T-cell (primary cell): Measurements from ENCODE around the gene QARS1. TPM values are rescaled to one million over a fixed set of nuclear protein-coding genes. Genes with fewer than 3 reads are reported as not detected.

Source experiments
- ATAC-seq, 4 experiments: fragments of 200-7000 bp in 3 of 4; fragments of 150-1000 bp in 1 of 4; cut with Tn5 transposase; replicated peaks in 1 of 4; 1 replicate in 3 of 4; 2 replicates in 1 of 4; pipeline ENCODE4 v1.10.0; 2021; ENCODE audit warnings: moderate library complexity in 3 of 4, mild to moderate bottlenecking in 2 of 4, moderate number of reproducible peaks in 1 of 4
- CTCF ChIA-PET, 2 donors: fragments of 300-600 bp; sonication (Branson Sonifier 250); formaldehyde crosslinking; loops; one replicate each; lab custom pipeline; 2022; ENCODE audit warnings: antibody characterized with exemption in 2 of 2; lab: Charles Lee
- POLR2A ChIA-PET, 2 donors: fragments of 300-600 bp; sonication (Branson Sonifier 250); formaldehyde crosslinking; loops; one replicate each; lab custom pipeline; 2022; ENCODE audit warnings: antibody characterized with exemption in 2 of 2; lab: Charles Lee
- DNase-seq, 35 experiments: peaks; one replicate each; pipeline versions ENCODE4 v3.0.0 to v3.0.0-alpha.2; 2013 to 2023
- H3K27ac ChIP-seq: one replicate; pipeline ENCODE4 v1.5.1; 2013; ENCODE audit warnings: low read length
- H3K27me3 ChIP-seq, 2 experiments: replicated peaks in 1 of 2; 1 replicate in 1 of 2; 2 replicates in 1 of 2; pipeline versions ENCODE4 v1.6.1 to v1.7.0; 2013; ENCODE audit warnings: low read length in 1 of 2, mixed read lengths in 1 of 2; ENCODE audit not compliant: control insufficient read depth in 2 of 2, insufficient read depth in 2 of 2; ENCODE audit errors: extremely low read depth in 1 of 2
- H3K36me3 ChIP-seq, 2 donors: 1 replicate in 1 of 2; 2 replicates in 1 of 2; pipeline versions ENCODE4 v1.6.1 to v1.7.0; 2013; ENCODE audit warnings: low read length in 1 of 2; ENCODE audit not compliant: control insufficient read depth in 2 of 2, insufficient read depth in 1 of 2; ENCODE audit errors: extremely low read depth in 1 of 2
- H3K4me1 ChIP-seq, 2 experiments: 1 replicate in 1 of 2; 2 replicates in 1 of 2; pipeline versions ENCODE4 v1.6.1 to v1.7.0; 2013; ENCODE audit warnings: low read length in 2 of 2, mixed read lengths in 1 of 2; ENCODE audit not compliant: insufficient read depth in 2 of 2, control insufficient read depth in 1 of 2; ENCODE audit errors: extremely low read depth in 1 of 2
- H3K4me3 ChIP-seq, 2 donors: 1 replicate in 1 of 2; 2 replicates in 1 of 2; pipeline versions ENCODE4 v1.5.1 to v1.7.0; 2013; ENCODE audit warnings: mild to moderate bottlenecking in 2 of 2, low read length in 1 of 2, moderate library complexity in 1 of 2; ENCODE audit not compliant: control insufficient read depth in 1 of 2; ENCODE audit errors: extremely low read depth in 1 of 2
- H3K9me3 ChIP-seq: 2 replicates; pipeline ENCODE4 v1.7.0; 2013
- H3K27ac Mint-ChIP-seq, 2 donors: one replicate each; pipeline ENCODE4 v1.8.0; 2020 to 2021; ENCODE audit warnings: mild to moderate bottlenecking in 2 of 2, mixed read lengths in 2 of 2
- H3K27me3 Mint-ChIP-seq, 2 donors: one replicate each; pipeline ENCODE4 v1.8.0; 2021 to 2022; ENCODE audit warnings: mixed read lengths in 2 of 2
- H3K36me3 Mint-ChIP-seq: one replicate; pipeline ENCODE4 v1.8.0; 2021; ENCODE audit warnings: mixed read lengths
- H3K4me1 Mint-ChIP-seq, 3 donors: one replicate each; pipeline ENCODE4 v1.8.0; 2020 to 2022; ENCODE audit warnings: mixed read lengths in 3 of 3, mild to moderate bottlenecking in 1 of 3
- H3K4me3 Mint-ChIP-seq, 3 donors: one replicate each; pipeline ENCODE4 v1.8.0; 2020 to 2022; ENCODE audit warnings: mild to moderate bottlenecking in 3 of 3, mixed read lengths in 3 of 3, moderate library complexity in 3 of 3
- H3K9me3 Mint-ChIP-seq, 3 donors: one replicate each; pipeline ENCODE4 v1.8.0; 2020 to 2022; ENCODE audit warnings: mixed read lengths in 3 of 3
- WGBS: methylation state at CpG from one replicate; pipeline ENCODE4 v1.1.5; 2013; ENCODE audit warnings: missing lambda C conversion rate; ENCODE audit not compliant: insufficient coverage; 5-methylcytosine and 5-hydroxymethylcytosine counted together
- total RNA-seq, 35 experiments: library from RNA in 6 of 35; stranded (reverse) in 6 of 35; fragments of 120-200 nt in 1 of 35; gene quantifications; one replicate each; pipeline versions ENCODE4 v1.2.1 to v1.2.4 and lab custom pipeline; 2013 to 2026

QARS1 gene
- total RNA-seq, 5 donors from 2014 or later (not counting 1 experiment from before 2014, with no cell fraction given): 215 to 261 (median 245) TPM

DNA sequence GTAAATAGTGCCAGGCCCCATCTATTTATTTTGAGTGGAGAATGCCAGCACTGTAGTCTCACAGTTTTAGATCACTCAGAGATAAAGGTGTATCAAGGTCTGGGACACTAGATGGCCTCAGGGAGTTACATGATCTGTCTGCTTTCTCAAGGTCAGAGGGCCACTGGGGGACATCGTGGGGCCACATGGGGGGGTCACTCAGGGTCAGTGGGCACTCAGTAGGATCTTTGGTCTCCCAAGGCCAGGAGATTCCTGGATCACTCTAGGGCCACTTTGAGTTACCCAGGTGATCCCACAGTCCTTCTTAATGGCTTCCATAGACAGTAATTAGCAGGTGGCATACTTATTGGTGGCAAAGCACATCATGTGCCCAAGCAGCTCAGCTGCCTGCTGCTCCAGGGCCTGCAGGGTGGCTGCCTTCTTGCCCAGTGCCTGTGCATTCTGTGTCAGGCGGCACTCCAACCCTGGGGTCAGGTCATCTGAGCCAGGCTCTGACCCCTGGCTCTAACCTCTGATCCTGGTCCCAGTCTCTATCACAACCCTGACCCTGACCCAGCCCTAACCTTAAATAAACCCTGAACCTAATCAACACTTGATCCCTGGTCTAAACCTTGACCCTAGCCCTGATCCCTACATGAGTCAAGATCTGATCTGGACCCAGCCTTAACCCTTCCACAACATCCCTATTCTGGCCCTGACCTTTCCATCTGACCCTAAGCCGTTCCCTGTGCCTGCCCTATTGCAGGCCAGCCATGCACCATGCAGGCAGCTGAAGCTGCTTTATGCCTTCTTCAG is 30.1 kb upstream of the QARS1 start:
- CTCF ChIA-PET: no interaction called here
- peaks cover 0 to 4% (median 2%) of the 10 kb centered on the region in 3 donors for H3K4me1 Mint-ChIP-seq
- POLR2A ChIA-PET: no interaction called here
- H3K4me3 ChIP-seq: no peak overlapping the region
- H3K27ac Mint-ChIP-seq: no peak overlapping the region
- no peaks in the 10 kb centered on the region for H3K36me3 Mint-ChIP-seq
- no peak overlapping the region for H3K27ac ChIP-seq
- no peak for DNase-seq
- WGBS: 65% methylated on average over 3 of the region's 3 CpGs
- no peak overlapping the region for H3K4me3 Mint-ChIP-seq
- H3K27me3 ChIP-seq: peaks cover 0 to 60% of the 10 kb centered on the region in 2 experiments
- H3K9me3 Mint-ChIP-seq: no peaks in the 10 kb centered on the region
- peaks cover 8 to 40% of the 10 kb centered on the region in 2 donors for H3K27me3 Mint-ChIP-seq
- H3K9me3 ChIP-seq: no peaks in the 10 kb centered on the region
- no peak for ATAC-seq
- H3K36me3 ChIP-seq: no peaks in the 10 kb centered on the region
- H3K4me1 ChIP-seq: peaks cover 0 to 6% of the 10 kb centered on the region in 2 experiments

DNA sequence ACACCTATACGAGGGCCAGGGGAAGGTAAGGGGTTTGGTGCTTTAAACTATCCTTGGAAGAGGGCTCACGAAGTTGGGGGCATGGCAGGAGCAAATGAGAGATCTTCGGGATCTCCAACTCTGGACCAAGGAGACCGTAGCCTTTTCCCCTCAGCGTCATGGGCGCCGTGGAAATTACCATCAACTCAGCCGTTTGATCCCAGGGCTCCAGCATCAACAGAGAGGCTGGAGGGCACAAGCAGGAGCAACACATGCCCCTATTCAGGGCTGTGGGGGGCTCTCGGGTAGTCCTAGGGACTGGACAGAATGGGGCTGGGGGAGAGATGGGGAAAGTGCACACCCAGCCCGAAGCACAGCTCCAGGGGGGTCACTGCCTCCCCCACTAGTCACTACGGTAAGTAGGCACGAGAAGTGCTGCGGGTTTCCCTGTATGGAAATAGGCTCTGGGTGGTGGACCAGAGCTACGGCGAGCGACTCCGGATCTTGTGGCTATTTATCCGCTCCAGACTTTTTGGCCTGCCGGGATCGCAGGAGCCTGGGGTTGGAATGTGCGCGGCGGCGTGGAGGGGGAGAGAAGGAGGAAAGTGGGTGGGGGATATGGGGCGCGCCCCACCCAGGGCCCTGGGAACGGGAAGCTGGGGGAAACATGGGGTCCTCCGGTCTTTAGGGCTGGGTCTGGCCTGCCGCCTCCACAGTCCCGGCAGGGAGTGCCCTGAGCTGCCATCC is 28.8 kb upstream of the QARS1 start:
- Mint-ChIP-seq H3K27ac (peak overlapping the region in 1 of 2 donors; percentile 23), H3K36me3 (no peaks in the 10 kb centered on the region), H3K4me1 (peaks cover 0 to 4% (median 2%) of the 10 kb centered on the region in 3 donors), H3K27me3 (peaks cover 8 to 40% of the 10 kb centered on the region in 2 donors), H3K9me3 (no peaks in the 10 kb centered on the region), H3K4me3 (peak overlapping the region in 1 of 3 donors; percentile 44)
- Histone ChIP-seq H3K4me1 (peaks cover 0 to 6% of the 10 kb centered on the region in 2 experiments), H3K9me3 (no peaks in the 10 kb centered on the region), H3K36me3 (no peaks in the 10 kb centered on the region), H3K4me3 (no peak overlapping the region), H3K27me3 (peaks cover 0 to 57% of the 10 kb centered on the region in 2 experiments), H3K27ac (no peak overlapping the region)
- CTCF ChIA-PET: interaction anchor here in 1 of 2 donors (0.6 kb wide), 1 partner anchor 39 kb away, joined by 3 read pairs; no protein-coding TSS in a partner anchor
- POLR2A ChIA-PET: no interaction called here
- DNase-seq: no peak
- WGBS: 17% methylated on average over 23 of the region's 30 CpGs
- ATAC-seq: no peak

GRCh38 chr3:49132437-49133225 is 28.1 kb upstream of the QARS1 start, which contains the start of gene LAMB2:
Gene LAMB2, minus strand, starts transcription at chr3:49133050. Its CDS starts 183 bp downstream, at chr3:49132867.
- H3K4me3 Mint-ChIP-seq: peak within 1 kb of the TSS in 1 of 3 donors; percentile 44
- peaks cover 0 to 4% (median 2%) of the 10 kb centered on the region in 3 donors for H3K4me1 Mint-ChIP-seq
- H3K36me3 ChIP-seq: no peaks in the 10 kb centered on the region
- ATAC-seq: peak in 1 of 4 experiments; percentile 53
- POLR2A ChIA-PET: no interaction called here
- H3K27ac Mint-ChIP-seq: peak within 1 kb of the TSS in 1 of 2 donors; percentile 23
- H3K36me3 Mint-ChIP-seq: no peaks in the 10 kb centered on the region
- no peak within 1 kb of the TSS for H3K27ac ChIP-seq
- no peaks in the 10 kb centered on the region for H3K9me3 ChIP-seq
- peaks cover 0 to 6% of the 10 kb centered on the region in 2 experiments for H3K4me1 ChIP-seq
- CTCF ChIA-PET: interaction anchor here (0.6 to 1.0 kb wide), 2 partner anchors 38 to 145 kb away, joined by 3 read pairs; no protein-coding TSS in a partner anchor
- H3K27me3 Mint-ChIP-seq: peaks cover 6 to 38% of the 10 kb centered on the region in 2 donors
- no peak within 1 kb of the TSS for H3K4me3 ChIP-seq
- peaks cover 0 to 50% of the 10 kb centered on the region in 2 experiments for H3K27me3 ChIP-seq
- no peaks in the 10 kb centered on the region for H3K9me3 Mint-ChIP-seq
- WGBS: 72% methylated on average over 16 of the region's 28 CpGs
- DNase-seq: peak in 1 of 35 experiments; percentile 6

- Mint-ChIP-seq H3K9me3 (no peaks in the 10 kb centered on the region), H3K4me1 (peaks cover 0 to 4% (median 2%) of the 10 kb centered on the region in 3 donors), H3K27ac (no peak overlapping the region), H3K36me3 (no peaks in the 10 kb centered on the region), H3K4me3 (no peak overlapping the region), H3K27me3 (peaks cover 4 to 35% of the 10 kb centered on the region in 2 donors)
- DNase-seq (no peak), ATAC-seq (no peak)
- H3K4me3 ChIP-seq: no peak overlapping the region
- CTCF ChIA-PET: interaction anchor here in 1 of 2 donors (1.0 kb wide), 1 partner anchor 144 kb away, joined by 3 read pairs; no protein-coding TSS in a partner anchor
- H3K4me1 ChIP-seq: peaks cover 0 to 6% of the 10 kb centered on the region in 2 experiments
- H3K27ac ChIP-seq: no peak overlapping the region
- POLR2A ChIA-PET: no interaction called here
- no peaks in the 10 kb centered on the region for H3K9me3 ChIP-seq
- 96% methylated on average over 5 of the region's 9 CpGs for WGBS
- peaks cover 0 to 46% of the 10 kb centered on the region in 2 experiments for H3K27me3 ChIP-seq
- H3K36me3 ChIP-seq: no peaks in the 10 kb centered on the region
Measured at GRCh38 chr3:49132073-49132436, 27.5 kb upstream of the QARS1 start.

DNA sequence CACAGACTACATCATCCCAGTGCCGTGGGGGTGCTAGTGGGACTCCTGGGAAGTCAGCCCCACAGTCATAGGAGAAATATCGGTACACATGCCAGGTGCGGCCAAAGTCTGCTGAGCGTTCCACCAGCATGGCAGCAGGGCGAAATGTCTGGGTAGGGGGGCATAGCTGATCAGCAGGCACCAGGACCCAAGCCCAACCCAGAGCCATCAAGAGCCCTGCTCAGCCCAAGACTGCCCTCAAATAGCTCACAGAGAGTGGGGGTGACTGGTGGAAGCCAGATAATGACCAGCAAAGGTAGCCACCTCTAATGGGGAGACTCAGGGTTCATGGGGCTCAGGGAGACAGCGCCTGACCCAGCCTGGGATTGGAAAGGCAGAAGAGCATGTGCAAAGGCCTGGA is 27.0 kb upstream of the QARS1 start:
- no peak overlapping the region for H3K27ac ChIP-seq
- WGBS: 92% methylated on average over 1 of the region's 6 CpGs
- H3K4me3 ChIP-seq: no peak overlapping the region
- DNase-seq: no peak
- no peaks in the 10 kb centered on the region for H3K36me3 ChIP-seq
- Mint-ChIP-seq H3K27ac (no peak overlapping the region), H3K4me1 (peaks cover 0 to 4% (median 2%) of the 10 kb centered on the region in 3 donors), H3K4me3 (no peak overlapping the region), H3K9me3 (no peaks in the 10 kb centered on the region), H3K36me3 (no peaks in the 10 kb centered on the region), H3K27me3 (peaks cover 4 to 35% of the 10 kb centered on the region in 2 donors)
- no peaks in the 10 kb centered on the region for H3K9me3 ChIP-seq
- CTCF ChIA-PET: interaction anchor here in 1 of 2 donors (1.0 kb wide), 1 partner anchor 144 kb away, joined by 3 read pairs; no protein-coding TSS in a partner anchor
- POLR2A ChIA-PET: no interaction called here
- H3K4me1 ChIP-seq: peaks cover 0 to 6% of the 10 kb centered on the region in 2 experiments
- H3K27me3 ChIP-seq: peaks cover 0 to 46% of the 10 kb centered on the region in 2 experiments
- no peak for ATAC-seq
